Endothelial cell (in vitro differentiated cells): ENCODE results near the gene CDH22. TPM values are rescaled to one million over a fixed set of nuclear protein-coding genes. Genes with fewer than 3 reads are reported as not detected.

Experiments
- DNase-seq: peaks from one replicate; pipeline ENCODE4 v3.0.0; 2021; ENCODE audit warnings: low spot score
- H3K27ac Mint-ChIP-seq: one replicate; pipeline ENCODE4 v1.8.0; 2021; ENCODE audit warnings: mixed read lengths, inconsistent platforms; ENCODE audit not compliant: unreplicated experiment
- H3K27me3 Mint-ChIP-seq: one replicate; pipeline ENCODE4 v1.8.0; 2021; ENCODE audit warnings: mild to moderate bottlenecking, moderate library complexity, mixed read lengths, inconsistent platforms; ENCODE audit not compliant: unreplicated experiment
- H3K36me3 Mint-ChIP-seq: one replicate; pipeline ENCODE4 v1.8.0; 2021; ENCODE audit warnings: mild to moderate bottlenecking, low read depth, mixed read lengths, inconsistent platforms; ENCODE audit not compliant: unreplicated experiment
- H3K4me1 Mint-ChIP-seq: one replicate; pipeline ENCODE4 v1.8.0; 2021; ENCODE audit warnings: mild to moderate bottlenecking, mixed read lengths, inconsistent platforms; ENCODE audit not compliant: unreplicated experiment
- H3K4me3 Mint-ChIP-seq: one replicate; pipeline ENCODE4 v1.8.0; 2021; ENCODE audit warnings: mild to moderate bottlenecking, mixed read lengths, inconsistent platforms; ENCODE audit not compliant: unreplicated experiment
- H3K9me3 Mint-ChIP-seq: one replicate; pipeline ENCODE4 v1.8.0; 2021; ENCODE audit warnings: mixed read lengths, inconsistent platforms; ENCODE audit not compliant: unreplicated experiment
- CTCF ChIP-seq: fragments of 200-600 bp; sonication (generic); IDR thresholded peaks from one replicate; pipeline ENCODE4 v1.5.0; 2021; ENCODE audit warnings: antibody characterized with exemption; ENCODE audit not compliant: unreplicated experiment
- total RNA-seq: library from RNA; stranded (reverse); fragmentation: NEBNext Ultra II Directional; extraction: Animal tissue kit (Norgen Biotek cat#: 25700); gene quantifications from one replicate; pipeline ENCODE4 v1.2.1, GENCODE V29; 2021; ENCODE audit not compliant: unreplicated experiment

The CDH22 gene
- total RNA-seq, 1 donor from 2014 or later = 1.3 TPM

- Mint-ChIP-seq H3K27ac (no peak overlapping the region), H3K4me1 (peaks cover 25% of the 10 kb centered on the region), H3K36me3 (peaks cover 4% of the 10 kb centered on the region), H3K27me3 (peaks cover 5% of the 10 kb centered on the region), H3K9me3 (no peaks in the 10 kb centered on the region), H3K4me3 (no peak overlapping the region)
- no peak for TF ChIP-seq CTCF
- no peak for DNase-seq
Observed at GRCh38 chr20:46207793-46208192, 100.5 kb downstream of the CDH22 start.

- Mint-ChIP-seq H3K9me3 (no peaks in the 10 kb centered on the region), H3K27ac (no peak overlapping the region), H3K4me3 (no peak overlapping the region), H3K27me3 (peaks cover 5% of the 10 kb centered on the region), H3K4me1 (peaks cover 25% of the 10 kb centered on the region), H3K36me3 (peaks cover 4% of the 10 kb centered on the region)
- no peak for DNase-seq
- no peak for TF ChIP-seq CTCF
Observed at GRCh38 chr20:46206992-46207549, 101.2 kb downstream of the CDH22 start.

- DNase-seq = no peak
- peaks cover 6% of the 10 kb centered on the region for H3K27me3 Mint-ChIP-seq
- H3K36me3 Mint-ChIP-seq = peaks cover 4% of the 10 kb centered on the region
- H3K9me3 Mint-ChIP-seq = no peaks in the 10 kb centered on the region
- TF ChIP-seq CTCF = no peak
- no peak overlapping the region for H3K27ac Mint-ChIP-seq
- H3K4me1 Mint-ChIP-seq = peaks cover 25% of the 10 kb centered on the region
- H3K4me3 Mint-ChIP-seq = no peak overlapping the region
Observed at GRCh38 chr20:46206025-46206424, 102.3 kb downstream of the CDH22 start.

- DNase-seq = no peak
- Mint-ChIP-seq H3K27me3 (peaks cover 5% of the 10 kb centered on the region), H3K27ac (no peak overlapping the region), H3K4me1 (peaks cover 25% of the 10 kb centered on the region), H3K4me3 (no peak overlapping the region), H3K9me3 (no peaks in the 10 kb centered on the region), H3K36me3 (peaks cover 4% of the 10 kb centered on the region)
- no peak for TF ChIP-seq CTCF
Observed at GRCh38 chr20:46205349-46205748, 102.9 kb downstream of the CDH22 start.

GRCh38 chr20:46204594-46205186, 103.6 kb downstream of the CDH22 start:
- Mint-ChIP-seq H3K27me3 (peaks cover 6% of the 10 kb centered on the region), H3K9me3 (no peaks in the 10 kb centered on the region), H3K36me3 (peaks cover 4% of the 10 kb centered on the region), H3K4me3 (no peak overlapping the region), H3K27ac (no peak overlapping the region), H3K4me1 (peaks cover 25% of the 10 kb centered on the region)
- no peak for DNase-seq
- TF ChIP-seq CTCF = no peak
